Measurements from ENCODE around the gene FBN1.

GRCh38 chr15:48385031-48385830, 260.3 kb downstream of the FBN1 start:
- no peak for TF ChIP-seq CTCF (IDR thresholded peaks at IDR 0.05)
- no peak for TF ChIP-seq EP300 (IDR thresholded peaks at IDR 0.05)
- no peak for TF ChIP-seq POLR2A (IDR thresholded peaks at IDR 0.05)
